ENCODE measurements around the gene FRMD4B. TPM values are rescaled to one million over a fixed set of nuclear protein-coding genes. Genes with fewer than 3 reads are reported as not detected.

The FRMD4B gene
- total RNA-seq, 1 donor from 2014 or later: 140 TPM

- Mint-ChIP-seq H3K27me3 (ENCODE audit: low read depth) (no peaks in the 10 kb centered on the region), H3K27ac (peak overlapping the region; percentile 84), H3K4me3 (peak overlapping the region; percentile 36), H3K4me1 (peaks cover 55% of the 10 kb centered on the region), H3K9me3 (no peaks in the 10 kb centered on the region), H3K36me3 (peaks cover 37% of the 10 kb centered on the region)
- no peak for DNase-seq (ENCODE audit: low spot score in 2 of 2, unreplicated experiment in 2 of 2)
- TF ChIP-seq CTCF (IDR thresholded peaks at IDR 0.05; ENCODE audit: unreplicated experiment): no peak
These were observed 189.0 kb downstream of the FRMD4B start for GRCh38 chr3:69196876-69197275.

- no peaks in the 10 kb centered on the region for H3K27me3 Mint-ChIP-seq (ENCODE audit: low read depth)
- peaks cover 44% of the 10 kb centered on the region for H3K36me3 Mint-ChIP-seq
- TF ChIP-seq CTCF (IDR thresholded peaks at IDR 0.05; ENCODE audit: unreplicated experiment): no peak
- H3K4me1 Mint-ChIP-seq: peaks cover 36% of the 10 kb centered on the region
- no peak overlapping the region for H3K4me3 Mint-ChIP-seq
- no peak for DNase-seq (ENCODE audit: low spot score in 2 of 2, unreplicated experiment in 2 of 2)
- H3K27ac Mint-ChIP-seq: no peak overlapping the region
- H3K9me3 Mint-ChIP-seq: no peaks in the 10 kb centered on the region
These were observed 191.3 kb downstream of the FRMD4B start for GRCh38 chr3:69194431-69195165.

- no peak for DNase-seq (ENCODE audit: low spot score in 2 of 2, unreplicated experiment in 2 of 2)
- no peak for TF ChIP-seq CTCF (IDR thresholded peaks at IDR 0.05; ENCODE audit: unreplicated experiment)
- Mint-ChIP-seq H3K9me3 (no peaks in the 10 kb centered on the region), H3K27me3 (ENCODE audit: low read depth) (no peaks in the 10 kb centered on the region), H3K36me3 (peaks cover 44% of the 10 kb centered on the region), H3K27ac (peak overlapping the region; percentile 63), H3K4me1 (peaks cover 28% of the 10 kb centered on the region), H3K4me3 (no peak overlapping the region)
These were observed 192.1 kb downstream of the FRMD4B start for GRCh38 chr3:69193749-69194148.

- H3K4me3 Mint-ChIP-seq: no peak overlapping the region
- no peak for DNase-seq (ENCODE audit: low spot score in 2 of 2, unreplicated experiment in 2 of 2)
- no peaks in the 10 kb centered on the region for H3K9me3 Mint-ChIP-seq
- H3K27me3 Mint-ChIP-seq (ENCODE audit: low read depth): no peaks in the 10 kb centered on the region
- no peak for TF ChIP-seq CTCF (IDR thresholded peaks at IDR 0.05; ENCODE audit: unreplicated experiment)
- peaks cover 49% of the 10 kb centered on the region for H3K36me3 Mint-ChIP-seq
- peaks cover 6% of the 10 kb centered on the region for H3K4me1 Mint-ChIP-seq
- peak overlapping the region; percentile 4 for H3K27ac Mint-ChIP-seq
These were observed 194.4 kb downstream of the FRMD4B start for GRCh38 chr3:69191516-69191915.

- Mint-ChIP-seq H3K4me3 (no peak overlapping the region), H3K36me3 (peaks cover 37% of the 10 kb centered on the region), H3K4me1 (no peaks in the 10 kb centered on the region), H3K9me3 (no peaks in the 10 kb centered on the region), H3K27me3 (ENCODE audit: low read depth) (no peaks in the 10 kb centered on the region), H3K27ac (peak overlapping the region; percentile 71)
- no peak for TF ChIP-seq CTCF (IDR thresholded peaks at IDR 0.05; ENCODE audit: unreplicated experiment)
- DNase-seq (ENCODE audit: low spot score in 2 of 2, unreplicated experiment in 2 of 2): no peak
These were observed 196.4 kb downstream of the FRMD4B start for GRCh38 chr3:69189487-69189886.

Measured in mesothelial cell of epicardium (in vitro differentiated cells).